GM21360 (cell line): ENCODE data around the gene SUPV3L1.
"Not testable (repeated sequence)": the region's sequence is repeated elsewhere in the genome, so short reads cannot be mapped to it uniquely, and the experiment has no call there.

Experiments
- ATAC-seq: cut with Tn5 transposase; IDR thresholded peaks from one replicate; pipeline ENCODE4 v1.9.1; 2021; ENCODE audit warnings: mild to moderate bottlenecking, moderate library complexity; ENCODE audit not compliant: unreplicated experiment

The SUPV3L1 gene

DNA sequence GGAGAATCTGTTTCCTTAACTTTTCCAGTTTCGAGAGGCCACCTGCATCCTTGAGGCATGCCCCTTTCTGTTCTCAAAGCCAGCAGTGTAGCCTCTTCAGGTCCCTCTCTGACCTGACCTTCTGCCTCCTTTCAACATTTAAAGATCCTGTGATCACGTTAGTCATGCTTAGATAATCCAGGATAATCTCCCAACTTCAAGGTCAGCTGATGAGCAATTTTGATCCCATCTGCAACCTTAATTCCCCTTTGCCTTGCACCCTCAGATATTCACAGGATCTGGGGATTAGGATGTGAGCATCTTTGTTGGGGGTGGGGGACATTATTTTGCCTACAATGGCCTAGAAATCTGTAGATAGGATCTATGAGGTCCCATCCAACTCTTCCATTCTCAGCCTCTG, 48.1 kb downstream of the SUPV3L1 start:
- ATAC-seq: no peak

DNA sequence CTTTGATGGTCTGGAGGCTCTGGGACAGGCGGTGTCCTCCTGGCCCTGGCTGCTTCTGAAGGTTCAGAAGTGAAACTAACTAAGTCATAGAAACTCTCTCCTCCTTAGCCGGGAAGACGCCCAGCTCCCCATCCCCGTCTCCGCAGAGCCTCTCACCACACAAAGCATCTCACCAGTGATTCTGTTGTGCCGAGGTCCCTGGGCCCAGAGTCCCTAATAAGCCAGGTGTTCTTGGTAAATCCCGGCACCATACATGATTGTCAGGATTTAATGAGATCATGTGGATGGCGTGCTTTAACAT, 49.5 kb downstream of the SUPV3L1 start:
- no peak for ATAC-seq

DNA sequence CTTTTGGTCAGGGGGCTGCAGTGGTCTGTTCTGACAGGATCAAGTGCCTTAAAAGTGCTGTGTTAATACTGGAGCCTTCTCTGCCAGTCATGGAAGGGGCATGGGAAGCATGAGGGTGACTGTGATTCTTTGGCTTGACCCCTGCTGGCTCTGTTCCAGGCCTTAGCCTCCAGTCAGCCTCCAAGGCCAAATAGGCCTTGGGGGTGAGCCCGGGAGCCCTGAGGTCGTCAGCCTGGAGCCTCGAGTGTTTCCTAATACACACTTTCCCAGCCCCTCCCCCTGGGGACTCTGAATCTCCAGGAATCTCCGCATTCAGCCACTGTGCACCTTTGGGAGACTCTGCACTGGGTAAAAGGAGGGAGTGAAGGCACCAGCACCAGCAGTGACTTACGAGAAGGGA, 50.1 kb downstream of the SUPV3L1 start:
- no peak for ATAC-seq

DNA sequence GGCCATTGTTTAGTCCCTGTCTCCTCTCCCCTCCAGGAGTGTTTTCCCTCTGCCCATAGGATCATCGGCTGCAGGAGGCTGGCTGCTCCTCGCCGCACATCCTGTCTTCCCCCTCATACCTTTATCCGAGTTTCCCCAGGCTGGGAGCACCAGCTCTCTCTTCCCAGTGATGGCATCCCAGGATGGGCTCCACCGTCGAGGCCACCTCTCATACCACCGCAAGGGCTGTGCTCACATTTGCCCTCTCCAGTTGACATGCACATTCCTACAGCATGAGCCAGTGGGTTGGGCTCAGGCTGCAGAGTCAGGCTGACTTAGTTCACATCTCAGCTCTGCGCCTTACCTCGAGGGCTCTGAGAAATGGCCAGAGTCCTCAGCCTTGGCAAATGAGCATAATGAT, 52.2 kb downstream of the SUPV3L1 start:
- ATAC-seq: no peak

DNA sequence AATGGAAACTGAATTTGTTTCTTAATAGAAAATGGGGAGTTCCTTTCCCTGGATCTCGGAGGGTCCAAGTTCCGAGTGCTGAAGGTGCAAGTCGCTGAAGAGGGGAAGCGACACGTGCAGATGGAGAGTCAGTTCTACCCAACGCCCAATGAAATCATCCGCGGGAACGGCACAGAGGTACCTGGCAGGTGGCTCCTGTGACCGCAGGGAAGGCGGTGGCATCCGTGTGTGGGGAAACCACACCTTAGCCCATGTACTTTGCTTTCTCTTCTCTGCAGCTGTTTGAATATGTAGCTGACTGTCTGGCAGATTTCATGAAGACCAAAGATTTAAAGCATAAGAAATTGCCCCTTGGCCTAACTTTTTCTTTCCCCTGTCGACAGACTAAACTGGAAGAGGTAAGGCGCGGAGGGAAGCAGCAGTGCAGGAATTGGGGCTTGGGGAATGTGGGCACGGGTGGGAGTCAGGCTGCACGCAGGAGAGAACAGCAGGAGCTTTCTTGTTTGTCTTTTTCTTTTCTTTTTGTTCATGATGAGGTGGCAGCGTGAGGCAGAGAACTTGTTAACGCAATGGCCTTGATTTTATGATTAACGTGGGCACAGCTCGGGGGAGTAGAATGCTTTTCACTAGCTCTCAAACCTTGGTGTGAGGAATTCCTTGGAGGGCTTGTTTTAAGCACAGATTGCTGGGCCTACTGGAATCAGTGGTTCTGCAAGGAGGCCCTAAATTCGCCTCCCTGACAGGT, 52.9 kb downstream of the SUPV3L1 start:
- ATAC-seq: no peak

DNA sequence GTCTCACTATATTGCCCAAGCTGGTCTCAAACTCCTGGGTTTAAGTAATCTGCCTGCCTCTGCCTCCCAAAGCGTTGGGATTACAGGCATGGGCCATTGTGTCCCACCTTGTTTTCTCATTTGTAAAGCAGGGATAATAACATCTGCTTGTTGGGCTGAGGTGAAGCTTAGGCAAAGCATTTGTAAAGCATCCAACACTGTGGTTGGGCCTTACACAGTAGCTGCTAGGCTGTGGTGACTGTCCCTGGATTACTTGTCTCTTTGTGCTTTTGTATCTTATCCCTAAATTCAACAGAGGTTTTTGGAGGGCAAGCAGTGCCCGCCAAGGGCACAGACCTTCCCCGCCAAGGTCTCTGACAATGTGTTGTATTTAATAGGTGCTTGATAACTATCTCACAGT, 54.4 kb downstream of the SUPV3L1 start:
- no peak for ATAC-seq

DNA sequence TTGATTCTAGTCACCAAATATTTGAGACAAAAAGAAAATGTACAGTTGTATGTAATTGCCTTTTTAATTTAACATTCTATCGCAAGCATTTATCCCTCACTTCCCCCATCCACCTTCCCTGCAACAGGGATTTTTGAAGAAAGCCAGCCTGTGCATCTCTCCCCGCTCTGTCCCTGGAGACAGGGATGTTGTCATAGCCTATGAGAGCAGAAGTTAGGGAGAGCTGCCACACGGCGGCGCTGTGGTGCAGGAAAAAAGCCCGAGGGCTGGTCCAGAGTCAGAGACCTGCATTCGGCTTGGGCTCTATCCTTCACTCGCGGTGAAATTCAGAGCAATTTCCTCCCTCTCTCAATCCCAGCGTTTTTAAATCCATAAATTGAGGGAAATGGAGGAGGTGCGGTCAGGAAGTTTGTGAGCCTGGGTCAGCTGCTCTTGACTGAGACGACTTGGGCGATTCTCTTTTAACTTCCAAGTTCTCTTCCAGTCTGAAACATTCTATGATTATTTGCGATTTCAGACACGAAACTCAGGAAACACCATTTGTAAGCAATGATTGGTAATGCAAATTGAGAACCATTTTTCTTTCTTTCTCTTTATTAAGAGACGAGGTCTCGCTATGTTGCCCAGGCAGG, 57.6 kb downstream of the SUPV3L1 start:
- ATAC-seq: peak; percentile 86

DNA sequence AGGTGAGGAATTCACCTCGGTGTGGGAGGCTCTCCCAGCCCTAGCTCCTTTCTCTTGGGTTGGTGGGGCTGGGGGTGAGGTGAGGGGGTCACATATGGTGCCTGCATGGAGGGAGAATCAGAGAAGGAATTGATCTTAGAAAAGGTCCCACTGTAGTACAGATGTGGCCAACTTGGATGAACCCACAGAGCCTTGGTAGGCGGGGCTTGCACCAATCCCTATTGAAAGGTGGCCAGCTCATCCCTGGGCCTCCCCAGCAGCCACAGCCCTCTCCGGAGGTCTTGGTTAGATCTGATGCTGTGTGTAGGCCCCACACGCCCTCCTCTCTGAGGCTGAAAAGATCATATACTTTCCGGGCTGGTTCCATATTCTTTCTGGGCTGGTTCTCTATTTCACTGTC, 59.1 kb downstream of the SUPV3L1 start:
- ATAC-seq: no peak

DNA sequence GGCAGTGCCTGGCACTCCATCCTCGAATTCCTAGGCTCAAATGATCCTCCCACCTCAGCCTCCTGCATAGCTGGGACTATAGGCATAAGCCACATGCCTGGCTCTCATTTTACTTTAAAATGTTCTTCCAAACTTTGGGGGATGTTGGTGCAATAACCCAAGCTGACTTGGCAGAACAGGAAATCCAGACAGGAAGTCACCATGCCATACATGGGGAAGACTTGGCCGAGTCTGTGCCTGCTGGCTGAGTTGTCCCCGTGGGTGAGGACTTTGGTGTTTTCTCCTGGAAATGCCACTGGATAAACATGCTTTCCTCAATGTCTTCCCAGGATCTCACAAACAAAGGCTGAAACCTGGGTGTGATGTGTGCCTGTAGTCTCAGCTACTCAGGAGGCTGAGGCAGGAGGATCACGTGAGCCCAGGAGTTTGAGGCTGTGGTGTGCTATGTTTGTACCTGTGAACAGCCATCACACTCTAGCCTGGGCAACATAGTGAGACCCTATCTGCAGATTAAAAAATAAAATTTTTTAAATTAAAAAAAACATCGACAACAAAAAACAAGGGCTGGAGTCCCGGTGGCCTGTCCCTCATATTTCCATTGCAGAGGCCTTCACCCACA, 59.9 kb downstream of the SUPV3L1 start:
- no peak for ATAC-seq

DNA sequence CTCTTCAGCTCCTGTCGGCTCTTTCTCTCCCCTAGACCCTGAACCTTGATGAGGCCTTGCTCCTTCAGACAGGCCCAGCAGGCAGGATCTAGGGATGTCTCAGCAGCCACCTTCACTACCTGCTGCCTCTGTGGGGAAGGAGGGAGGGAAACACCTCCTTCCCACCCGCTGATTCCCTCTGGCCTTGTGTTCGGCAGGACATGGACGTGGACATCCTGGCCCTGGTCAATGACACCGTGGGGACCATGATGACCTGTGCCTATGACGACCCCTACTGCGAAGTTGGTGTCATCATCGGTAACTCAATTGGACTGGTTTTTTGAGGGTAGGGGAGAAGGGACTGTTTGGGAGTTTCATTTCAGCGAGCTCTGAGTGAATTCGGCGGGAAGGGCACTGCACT, 60.4 kb downstream of the SUPV3L1 start:
- no peak for ATAC-seq

DNA sequence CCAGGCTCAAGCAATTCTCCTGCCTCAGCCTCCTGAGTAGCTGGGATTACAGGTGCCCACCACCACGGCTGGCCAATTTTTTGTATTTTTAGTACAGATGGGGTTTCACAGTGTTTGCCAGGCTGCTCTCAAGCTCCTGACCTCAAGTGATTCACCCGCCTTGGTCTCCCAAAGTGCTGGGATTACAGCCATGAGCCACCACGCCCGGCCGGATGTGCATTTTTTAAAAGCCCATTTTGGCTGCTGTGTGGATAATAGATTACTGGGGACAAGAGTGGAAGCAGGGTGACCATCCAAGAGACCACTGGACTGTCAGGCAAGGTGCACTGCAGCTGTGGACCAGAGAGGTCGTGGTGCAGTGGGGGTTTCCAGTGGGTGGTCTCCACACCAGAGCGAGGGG, 61.5 kb downstream of the SUPV3L1 start:
- ATAC-seq: no peak

DNA sequence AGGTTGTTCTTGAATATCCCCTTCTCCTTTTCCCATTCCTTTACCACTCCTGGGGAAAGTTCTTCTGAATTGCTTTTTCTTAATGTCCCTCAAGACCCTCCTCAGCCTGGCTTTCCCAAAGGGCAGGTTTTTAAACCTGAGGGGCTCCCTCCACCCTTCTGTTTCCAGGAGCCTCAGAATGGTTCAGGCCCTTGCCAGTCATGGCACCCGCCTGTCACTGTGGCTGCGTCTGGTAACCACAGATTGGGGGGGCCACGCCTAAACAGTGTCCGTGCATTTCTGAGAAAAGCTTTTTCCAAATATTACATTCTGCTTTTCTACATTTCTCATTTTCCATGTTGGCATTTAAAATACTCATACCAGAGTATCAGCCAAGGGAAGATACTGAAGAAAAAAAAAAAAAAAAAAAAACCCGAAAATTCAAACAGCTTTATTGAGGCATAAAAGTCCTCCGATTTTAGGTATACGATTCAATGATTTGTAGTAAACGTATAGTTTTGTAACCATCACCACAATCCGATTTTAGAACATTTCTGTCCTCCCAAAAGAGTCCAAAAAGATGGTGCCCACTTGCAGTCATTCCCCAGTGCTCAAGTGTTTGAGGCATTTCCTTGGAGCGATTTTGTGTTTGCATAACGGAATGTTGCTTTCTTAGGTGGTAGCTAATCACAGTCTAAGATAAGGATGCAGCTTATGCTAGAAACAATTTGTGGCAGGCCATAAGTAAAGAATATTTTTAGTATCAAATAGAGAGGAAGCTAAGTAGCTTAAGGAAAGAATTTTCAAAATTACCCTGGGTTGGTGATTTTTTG, 62.2 kb downstream of the SUPV3L1 start:
- no peak for ATAC-seq

DNA sequence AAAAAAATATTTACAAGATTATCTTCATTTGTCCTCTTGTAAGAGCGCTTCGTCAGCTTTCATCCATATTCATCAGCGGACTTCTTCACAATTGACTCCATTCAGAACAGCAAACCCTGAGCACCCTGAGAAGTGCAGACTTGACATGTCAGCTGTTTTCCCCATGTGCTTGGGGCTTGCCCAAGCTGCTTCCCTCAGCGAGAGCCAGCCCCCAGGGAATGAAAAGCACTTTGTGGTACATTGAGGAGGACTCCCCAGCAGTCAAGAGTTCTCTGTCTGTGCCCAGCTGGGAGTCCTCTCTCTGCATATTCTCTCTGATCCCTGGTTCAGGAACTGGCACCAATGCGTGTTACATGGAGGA, 62.8 kb downstream of the SUPV3L1 start:
- ATAC-seq: no peak

DNA sequence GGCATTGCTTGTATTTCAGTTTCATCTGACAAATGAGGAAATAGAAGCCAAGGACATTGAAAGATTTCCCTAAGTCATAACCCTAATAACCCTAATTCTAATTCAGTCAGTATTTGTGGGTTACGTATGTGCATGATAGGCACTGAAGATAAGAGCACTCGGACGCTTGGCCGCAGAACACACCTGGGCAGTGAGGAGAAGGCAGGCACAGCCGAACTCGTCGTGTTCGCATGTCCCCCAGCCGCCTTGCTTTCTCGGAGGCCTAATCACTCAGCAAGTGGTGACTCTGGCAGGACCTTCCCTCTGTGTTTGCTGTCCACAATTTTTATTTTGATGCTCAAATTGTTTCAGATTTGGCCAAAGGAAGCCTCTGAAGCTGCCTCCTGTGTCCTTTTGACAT, 63.8 kb downstream of the SUPV3L1 start:
- ATAC-seq: no peak

DNA sequence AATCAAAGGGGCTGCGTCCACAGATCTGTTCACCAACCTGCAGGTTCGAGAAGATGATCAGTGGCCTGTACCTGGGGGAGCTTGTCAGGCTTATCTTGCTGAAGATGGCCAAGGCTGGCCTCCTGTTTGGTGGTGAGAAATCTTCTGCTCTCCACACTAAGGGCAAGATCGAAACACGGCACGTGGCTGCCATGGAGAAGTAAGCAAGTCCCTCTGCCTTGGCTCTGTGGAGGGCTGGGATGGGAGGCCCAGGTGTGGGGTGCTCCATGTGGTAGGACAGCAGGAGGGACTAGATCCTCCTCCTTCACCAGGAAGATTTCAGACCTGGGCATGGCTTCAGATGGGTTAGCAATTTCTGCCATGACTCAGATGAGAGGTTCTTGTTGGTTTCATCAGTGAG, 66.0 kb downstream of the SUPV3L1 start:
- no peak for ATAC-seq

DNA sequence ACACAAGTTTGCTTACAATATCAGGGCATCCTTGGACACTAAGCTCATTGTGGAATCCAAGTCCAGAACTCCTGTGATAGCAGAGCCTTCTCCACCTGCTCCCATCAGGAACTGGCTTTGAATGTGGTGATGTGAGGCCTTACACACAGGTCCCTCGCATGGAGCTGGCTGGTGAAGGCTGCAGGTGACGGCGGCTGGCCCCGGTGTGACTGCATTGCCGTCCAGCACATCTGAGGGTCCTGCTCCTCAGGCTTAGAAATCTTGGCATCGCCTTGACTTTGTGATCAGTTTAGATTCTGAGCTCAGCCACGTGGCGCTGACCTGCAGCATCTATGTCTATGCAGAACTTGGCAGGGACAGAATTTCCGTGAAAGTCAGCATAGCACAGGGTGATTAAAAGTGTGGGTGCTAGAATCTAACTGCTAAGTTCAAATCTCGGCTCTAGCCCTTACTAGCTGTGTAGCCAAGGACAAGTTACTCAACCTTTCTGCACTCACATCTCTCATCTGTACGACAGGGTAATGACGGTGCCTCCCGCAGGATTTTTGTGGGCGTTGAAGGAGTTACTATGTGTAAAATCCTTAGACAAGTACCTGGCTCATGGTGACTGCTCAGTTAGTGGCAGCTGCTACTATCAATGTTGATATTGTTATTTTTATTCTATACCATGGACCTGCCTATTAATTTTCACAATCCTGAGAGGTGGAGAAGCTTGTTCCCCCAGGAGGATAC, 66.7 kb downstream of the SUPV3L1 start:
- no peak for ATAC-seq

DNA sequence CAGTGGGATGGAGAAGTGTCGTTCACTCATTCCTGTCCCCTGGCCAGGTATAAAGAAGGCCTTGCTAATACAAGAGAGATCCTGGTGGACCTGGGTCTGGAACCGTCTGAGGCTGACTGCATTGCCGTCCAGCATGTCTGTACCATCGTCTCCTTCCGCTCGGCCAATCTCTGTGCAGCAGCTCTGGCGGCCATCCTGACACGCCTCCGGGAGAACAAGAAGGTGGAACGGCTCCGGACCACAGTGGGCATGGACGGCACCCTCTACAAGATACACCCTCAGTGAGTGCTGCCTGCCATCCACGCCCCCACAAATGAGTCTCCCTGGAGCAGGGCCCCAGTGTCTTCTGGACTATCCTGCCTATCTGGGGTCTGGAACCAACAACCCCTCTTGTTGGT, 67.3 kb downstream of the SUPV3L1 start:
- no peak for ATAC-seq

DNA sequence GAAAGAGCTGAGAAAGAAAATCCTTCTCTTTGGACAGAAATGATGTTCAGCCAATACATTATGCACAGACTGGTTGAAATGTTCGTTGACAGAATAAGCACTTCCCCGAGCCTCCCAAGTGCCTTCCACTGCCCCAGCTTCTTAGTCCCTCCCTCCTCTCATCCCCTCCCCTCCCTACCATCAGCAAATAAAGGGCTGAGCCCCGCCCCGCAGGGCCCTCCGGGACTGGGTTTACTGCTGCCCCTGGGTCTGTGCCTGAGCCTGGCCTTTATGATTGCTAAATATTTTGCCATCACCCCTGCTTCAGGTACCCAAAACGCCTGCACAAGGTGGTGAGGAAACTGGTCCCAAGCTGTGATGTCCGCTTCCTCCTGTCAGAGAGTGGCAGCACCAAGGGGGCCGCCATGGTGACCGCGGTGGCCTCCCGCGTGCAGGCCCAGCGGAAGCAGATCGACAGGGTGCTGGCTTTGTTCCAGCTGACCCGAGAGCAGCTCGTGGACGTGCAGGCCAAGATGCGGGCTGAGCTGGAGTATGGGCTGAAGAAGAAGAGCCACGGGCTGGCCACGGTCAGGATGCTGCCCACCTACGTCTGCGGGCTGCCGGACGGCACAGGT, 68.2 kb downstream of the SUPV3L1 start:
- ATAC-seq: no peak

DNA sequence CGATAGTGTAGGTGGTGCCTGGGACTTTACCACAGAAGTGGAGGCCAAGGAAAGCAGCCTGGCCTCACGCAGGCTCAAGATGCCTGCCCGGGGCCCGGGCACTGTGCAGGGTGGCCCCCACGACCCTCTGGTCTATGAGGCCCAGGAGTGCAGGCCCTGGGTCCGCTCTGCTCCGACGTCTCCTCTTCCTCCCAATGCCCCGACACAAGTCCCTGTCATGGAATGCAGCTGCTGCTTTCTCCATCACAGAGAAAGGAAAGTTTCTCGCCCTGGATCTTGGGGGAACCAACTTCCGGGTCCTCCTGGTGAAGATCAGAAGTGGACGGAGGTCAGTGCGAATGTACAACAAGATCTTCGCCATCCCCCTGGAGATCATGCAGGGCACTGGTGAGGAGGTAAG, 70.0 kb downstream of the SUPV3L1 start:
- no peak for ATAC-seq

DNA sequence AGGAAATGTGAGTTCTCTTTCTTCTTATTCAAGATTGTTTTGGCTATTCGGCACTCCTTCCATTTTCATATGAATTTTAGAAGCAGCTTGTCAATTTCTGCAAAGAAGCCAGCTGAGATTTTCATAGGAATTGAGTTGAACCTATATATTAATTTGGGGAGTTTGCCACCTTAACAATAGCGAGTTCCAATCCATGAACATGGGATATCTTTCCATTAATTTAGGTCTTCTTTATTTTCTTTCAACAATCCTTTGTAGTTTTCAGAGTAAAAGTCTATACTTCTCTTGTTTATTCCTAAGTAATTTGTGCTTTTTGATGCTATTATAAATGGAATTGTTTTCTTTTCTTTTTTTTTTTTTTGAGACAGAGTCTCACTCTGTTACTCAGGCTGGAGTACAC, 71.4 kb downstream of the SUPV3L1 start:
- not testable (repeated sequence) for ATAC-seq

DNA sequence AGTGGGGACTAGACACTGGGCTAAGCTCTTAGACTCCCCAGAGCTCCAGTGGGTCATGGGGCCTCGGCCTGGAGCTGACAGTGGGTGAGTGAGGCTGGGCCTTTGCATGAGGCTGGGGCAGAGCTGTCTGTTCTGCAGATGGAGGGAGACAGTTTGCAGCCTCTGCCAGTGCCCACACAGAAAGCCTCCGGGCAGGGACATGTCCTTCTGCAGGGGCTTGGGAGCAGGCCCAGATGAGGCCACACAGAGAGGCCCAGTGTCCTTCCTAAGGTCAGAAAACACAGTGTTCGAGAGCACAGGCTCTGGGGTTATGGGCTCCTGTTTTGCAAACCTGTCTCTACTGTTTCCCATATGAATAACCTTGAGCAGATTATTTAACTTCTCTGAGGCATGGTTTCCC, 73.1 kb downstream of the SUPV3L1 start:
- no peak for ATAC-seq
